Glutamatergic neuron (in vitro differentiated cells): ENCODE measurements around the gene NXF2B. TPM values are rescaled to one million over a fixed set of nuclear protein-coding genes. Genes with fewer than 3 reads are reported as not detected.

Experiments
- DNase-seq: peaks from one replicate; pipeline ENCODE4 v3.0.0; 2022
- H3K27ac Mint-ChIP-seq: one replicate; pipeline ENCODE4 v1.8.0; 2020; ENCODE audit warnings: mild to moderate bottlenecking, mixed read lengths, inconsistent platforms; ENCODE audit not compliant: unreplicated experiment
- H3K27me3 Mint-ChIP-seq: one replicate; pipeline ENCODE4 v1.8.0; 2020; ENCODE audit warnings: mild to moderate bottlenecking, moderate library complexity, mixed read lengths, inconsistent platforms; ENCODE audit not compliant: unreplicated experiment
- H3K36me3 Mint-ChIP-seq: one replicate; pipeline ENCODE4 v1.8.0; 2020; ENCODE audit warnings: mild to moderate bottlenecking, mixed read lengths, inconsistent platforms; ENCODE audit not compliant: unreplicated experiment
- H3K4me1 Mint-ChIP-seq: one replicate; pipeline ENCODE4 v1.8.0; 2020; ENCODE audit warnings: mild to moderate bottlenecking, low read depth, mixed read lengths, inconsistent platforms; ENCODE audit not compliant: unreplicated experiment
- H3K4me3 Mint-ChIP-seq: one replicate; pipeline ENCODE4 v1.8.0; 2020; ENCODE audit warnings: mild to moderate bottlenecking, mixed read lengths, inconsistent platforms; ENCODE audit not compliant: unreplicated experiment
- H3K9me3 Mint-ChIP-seq: one replicate; pipeline ENCODE4 v1.8.0; 2020; ENCODE audit warnings: mild to moderate bottlenecking, moderate library complexity, mixed read lengths, inconsistent platforms; ENCODE audit not compliant: unreplicated experiment
- total RNA-seq: library from RNA; stranded (reverse); fragmentation: NEBNext Ultra II Directional; extraction: Animal tissue kit (Norgen Biotek cat#: 25700); gene quantifications from one replicate; pipeline ENCODE4 v1.2.1, GENCODE V29; 2021; ENCODE audit not compliant: unreplicated experiment
- TF ChIP-seq, protein P1 (sequence below): fragments of 200-600 bp; sonication (generic); IDR thresholded peaks from one replicate; pipeline ENCODE4 v1.5.0; 2021; ENCODE audit not compliant: partially characterized antibody, unreplicated experiment

The NXF2B gene
- total RNA-seq, 1 donor from 2014 or later, result 0.74 TPM

DNA sequence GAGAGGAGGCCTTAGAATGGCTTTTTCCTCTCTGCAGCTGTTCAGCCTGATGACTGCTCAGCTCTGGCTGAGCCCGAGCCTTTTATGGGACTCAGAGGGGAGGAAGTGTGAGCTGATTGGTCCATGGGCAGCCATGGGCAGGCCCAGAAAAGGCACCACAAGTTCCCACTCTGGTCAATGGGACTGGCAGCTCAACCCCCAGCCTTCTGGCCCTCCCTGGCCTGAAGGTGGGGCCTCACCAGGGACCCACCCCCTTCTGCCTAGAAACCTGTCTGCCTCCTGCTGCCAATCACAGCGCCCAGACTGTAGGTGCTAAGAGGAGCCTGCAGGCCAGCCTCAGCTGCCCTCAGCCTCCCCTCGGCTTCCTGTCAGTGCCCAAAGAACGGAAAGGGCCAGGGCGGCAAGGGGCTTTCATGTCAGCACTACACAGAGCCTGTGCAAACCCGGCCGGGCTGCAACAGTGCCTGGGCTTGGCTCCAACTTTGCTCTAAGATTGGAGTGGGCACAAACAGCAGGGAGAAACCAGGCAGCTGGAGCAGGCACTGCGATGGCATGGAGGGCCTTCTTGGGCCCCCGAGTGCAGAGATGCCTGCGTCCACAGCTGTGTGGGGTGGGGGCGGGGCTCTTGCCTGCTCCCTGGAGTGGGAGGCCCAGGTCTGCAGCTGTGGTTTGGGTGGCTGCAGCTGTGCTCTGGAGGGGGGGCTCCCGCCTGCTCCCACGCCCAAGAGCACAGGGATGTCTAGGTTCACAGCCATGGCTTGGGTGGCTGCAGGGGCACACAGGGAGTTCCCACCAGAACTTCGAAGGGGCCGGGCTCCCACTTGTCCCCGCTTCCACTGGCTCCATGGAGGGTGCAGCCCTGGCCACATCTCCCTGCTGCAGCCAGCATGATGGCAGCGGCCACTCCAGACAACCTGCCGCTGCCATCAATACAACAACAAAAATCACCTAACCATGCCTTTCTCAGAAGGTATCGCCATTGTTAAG is 100.2 kb downstream of the NXF2B start:
- H3K9me3 Mint-ChIP-seq, result no peaks in the 10 kb centered on the region
- H3K4me3 Mint-ChIP-seq, result no peak overlapping the region
- H3K4me1 Mint-ChIP-seq, result no peaks in the 10 kb centered on the region
- H3K27me3 Mint-ChIP-seq, result no peaks in the 10 kb centered on the region
- TF ChIP-seq, protein P1, sequence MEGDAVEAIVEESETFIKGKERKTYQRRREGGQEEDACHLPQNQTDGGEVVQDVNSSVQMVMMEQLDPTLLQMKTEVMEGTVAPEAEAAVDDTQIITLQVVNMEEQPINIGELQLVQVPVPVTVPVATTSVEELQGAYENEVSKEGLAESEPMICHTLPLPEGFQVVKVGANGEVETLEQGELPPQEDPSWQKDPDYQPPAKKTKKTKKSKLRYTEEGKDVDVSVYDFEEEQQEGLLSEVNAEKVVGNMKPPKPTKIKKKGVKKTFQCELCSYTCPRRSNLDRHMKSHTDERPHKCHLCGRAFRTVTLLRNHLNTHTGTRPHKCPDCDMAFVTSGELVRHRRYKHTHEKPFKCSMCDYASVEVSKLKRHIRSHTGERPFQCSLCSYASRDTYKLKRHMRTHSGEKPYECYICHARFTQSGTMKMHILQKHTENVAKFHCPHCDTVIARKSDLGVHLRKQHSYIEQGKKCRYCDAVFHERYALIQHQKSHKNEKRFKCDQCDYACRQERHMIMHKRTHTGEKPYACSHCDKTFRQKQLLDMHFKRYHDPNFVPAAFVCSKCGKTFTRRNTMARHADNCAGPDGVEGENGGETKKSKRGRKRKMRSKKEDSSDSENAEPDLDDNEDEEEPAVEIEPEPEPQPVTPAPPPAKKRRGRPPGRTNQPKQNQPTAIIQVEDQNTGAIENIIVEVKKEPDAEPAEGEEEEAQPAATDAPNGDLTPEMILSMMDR, result no peak
- DNase-seq, result no peak
- no peak overlapping the region for H3K27ac Mint-ChIP-seq
- H3K36me3 Mint-ChIP-seq, result no peaks in the 10 kb centered on the region

DNA sequence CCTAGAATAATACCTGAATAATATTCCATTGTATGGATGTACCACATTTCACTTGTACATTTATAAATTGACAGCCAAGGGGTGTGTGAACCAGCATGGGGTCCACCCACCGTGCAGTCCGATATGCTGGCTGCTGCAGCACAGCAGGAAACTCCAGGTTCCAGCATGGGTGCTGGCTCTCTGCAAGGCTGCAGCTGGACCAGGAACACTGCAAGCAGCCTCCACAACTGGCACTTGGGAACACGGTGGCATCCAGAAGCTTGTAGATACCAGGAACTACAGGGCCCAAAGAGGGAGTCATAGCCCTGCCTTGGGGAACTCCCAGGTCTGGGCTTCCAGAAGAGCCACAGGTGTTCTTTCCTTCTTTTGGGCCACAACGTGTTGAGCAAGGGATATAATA is 101.6 kb downstream of the NXF2B start:
- TF ChIP-seq, protein P1, result no peak
- no peak overlapping the region for H3K27ac Mint-ChIP-seq
- H3K9me3 Mint-ChIP-seq, result no peaks in the 10 kb centered on the region
- H3K27me3 Mint-ChIP-seq, result no peaks in the 10 kb centered on the region
- no peak for DNase-seq
- H3K4me3 Mint-ChIP-seq, result no peak overlapping the region
- H3K36me3 Mint-ChIP-seq, result no peaks in the 10 kb centered on the region
- H3K4me1 Mint-ChIP-seq, result no peaks in the 10 kb centered on the region

Other genes with a start within 250 kb of the NXF2B start
- 0.61 TPM for gene TCP11X1, start 224.7 kb downstream of the NXF2B start, total RNA-seq
- 1.4 TPM for gene NXF2, start 192.8 kb downstream of the NXF2B start, total RNA-seq
- 3.7 TPM for gene TCP11X2, start 31.8 kb upstream of the NXF2B start, total RNA-seq
- 213 TPM for gene TMSB15A, start 76.7 kb upstream of the NXF2B start, total RNA-seq
- gene ARMCX5, start 159.5 kb upstream of the NXF2B start, total RNA-seq, result 16.2 TPM
- gene GPRASP1, start 211.5 kb upstream of the NXF2B start, total RNA-seq, result 9.8 TPM